ENCODE results near the gene ZBTB25.

The ZBTB25 gene

DNA sequence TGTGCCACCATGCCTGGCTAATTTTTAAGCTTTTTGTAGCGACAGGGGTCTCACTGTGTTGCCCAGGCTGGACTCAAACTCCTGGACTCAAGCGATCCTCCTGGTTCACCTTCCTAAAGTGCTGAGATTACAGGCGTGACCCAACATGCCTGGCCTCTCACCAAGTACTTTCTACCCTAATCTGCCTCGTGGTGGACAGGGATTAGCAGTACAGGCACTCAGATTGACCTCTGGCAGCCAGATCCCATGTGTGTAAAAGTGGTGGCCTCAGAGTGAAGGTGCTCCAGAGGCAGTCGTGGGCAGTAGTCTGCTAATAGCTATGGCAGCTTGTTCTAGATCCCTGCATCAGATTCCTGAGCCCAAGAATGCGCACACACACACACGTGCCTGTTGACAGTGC, 84.6 kb downstream of the ZBTB25 start:
- no peak for DNase-seq (ENCODE audit: low spot score)
- no peak overlapping the region for H3K27ac ChIP-seq
- TF ChIP-seq, protein P1, sequence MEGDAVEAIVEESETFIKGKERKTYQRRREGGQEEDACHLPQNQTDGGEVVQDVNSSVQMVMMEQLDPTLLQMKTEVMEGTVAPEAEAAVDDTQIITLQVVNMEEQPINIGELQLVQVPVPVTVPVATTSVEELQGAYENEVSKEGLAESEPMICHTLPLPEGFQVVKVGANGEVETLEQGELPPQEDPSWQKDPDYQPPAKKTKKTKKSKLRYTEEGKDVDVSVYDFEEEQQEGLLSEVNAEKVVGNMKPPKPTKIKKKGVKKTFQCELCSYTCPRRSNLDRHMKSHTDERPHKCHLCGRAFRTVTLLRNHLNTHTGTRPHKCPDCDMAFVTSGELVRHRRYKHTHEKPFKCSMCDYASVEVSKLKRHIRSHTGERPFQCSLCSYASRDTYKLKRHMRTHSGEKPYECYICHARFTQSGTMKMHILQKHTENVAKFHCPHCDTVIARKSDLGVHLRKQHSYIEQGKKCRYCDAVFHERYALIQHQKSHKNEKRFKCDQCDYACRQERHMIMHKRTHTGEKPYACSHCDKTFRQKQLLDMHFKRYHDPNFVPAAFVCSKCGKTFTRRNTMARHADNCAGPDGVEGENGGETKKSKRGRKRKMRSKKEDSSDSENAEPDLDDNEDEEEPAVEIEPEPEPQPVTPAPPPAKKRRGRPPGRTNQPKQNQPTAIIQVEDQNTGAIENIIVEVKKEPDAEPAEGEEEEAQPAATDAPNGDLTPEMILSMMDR (IDR thresholded peaks at IDR 0.05) = no peak

GRCh38 chr14:64417771-64418125, 85.9 kb downstream of the ZBTB25 start:
- no peak overlapping the region for H3K4me3 ChIP-seq
- no peak for DNase-seq (ENCODE audit: low spot score)
- no peak overlapping the region for H3K27ac ChIP-seq
- TF ChIP-seq, protein P1 (IDR thresholded peaks at IDR 0.05) = no peak

More for the DNA sequence above, 84.6 kb downstream of the ZBTB25 start:
- H3K4me3 ChIP-seq = no peak overlapping the region

- Histone ChIP-seq H3K4me3 (no peak overlapping the region), H3K27ac (no peak overlapping the region)
- TF ChIP-seq, protein P1 (IDR thresholded peaks at IDR 0.05) = no peak
- DNase-seq (ENCODE audit: low spot score) = no peak
Observed at GRCh38 chr14:64417055-64417770, 86.4 kb downstream of the ZBTB25 start.

- DNase-seq (ENCODE audit: low spot score) = no peak
- H3K27ac ChIP-seq = no peak overlapping the region
- TF ChIP-seq, protein P1 (IDR thresholded peaks at IDR 0.05) = no peak
Observed at GRCh38 chr14:64416348-64416932, 87.2 kb downstream of the ZBTB25 start.

DNA sequence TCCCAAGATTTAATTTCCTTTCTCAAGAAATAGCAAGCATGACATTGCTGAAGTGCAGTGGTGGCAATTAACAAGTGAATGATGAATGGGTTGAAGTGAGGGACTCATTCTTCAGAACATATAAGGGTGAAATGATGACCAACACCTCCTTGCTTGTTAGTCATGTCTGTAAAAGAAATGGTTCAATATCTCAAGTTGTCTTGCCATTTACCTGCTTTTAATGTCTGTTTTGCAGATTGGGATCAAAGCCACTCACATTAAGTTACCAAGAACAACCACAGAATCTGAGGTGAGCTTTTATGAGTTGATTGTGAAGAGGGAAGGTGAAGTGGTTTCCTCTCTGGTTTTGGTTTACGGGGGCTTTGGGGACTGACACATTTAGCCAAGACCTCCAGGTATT, 91.4 kb downstream of the ZBTB25 start:
- H3K4me3 ChIP-seq = no peak overlapping the region
- H3K27ac ChIP-seq = no peak overlapping the region
- DNase-seq (ENCODE audit: low spot score) = no peak
- TF ChIP-seq, protein P1 (IDR thresholded peaks at IDR 0.05) = no peak

More at GRCh38 chr14:64416348-64416932, 87.2 kb downstream of the ZBTB25 start:
- no peak overlapping the region for H3K4me3 ChIP-seq

GRCh38 chr14:64411001-64411400, 92.6 kb downstream of the ZBTB25 start:
- TF ChIP-seq, protein P1 (IDR thresholded peaks at IDR 0.05) = no peak
- no peak overlapping the region for H3K27ac ChIP-seq
- no peak for DNase-seq (ENCODE audit: low spot score)
- H3K4me3 ChIP-seq = no peak overlapping the region

All from coronary artery (tissue), 2 donors.